ENCODE measurements around the gene GALNS. TPM values are rescaled to one million over a fixed set of nuclear protein-coding genes. Genes with fewer than 3 reads are reported as not detected.

The GALNS gene
- total RNA-seq, 2 experiments from 2014 or later, result 17.2 to 49.0 TPM

DNA sequence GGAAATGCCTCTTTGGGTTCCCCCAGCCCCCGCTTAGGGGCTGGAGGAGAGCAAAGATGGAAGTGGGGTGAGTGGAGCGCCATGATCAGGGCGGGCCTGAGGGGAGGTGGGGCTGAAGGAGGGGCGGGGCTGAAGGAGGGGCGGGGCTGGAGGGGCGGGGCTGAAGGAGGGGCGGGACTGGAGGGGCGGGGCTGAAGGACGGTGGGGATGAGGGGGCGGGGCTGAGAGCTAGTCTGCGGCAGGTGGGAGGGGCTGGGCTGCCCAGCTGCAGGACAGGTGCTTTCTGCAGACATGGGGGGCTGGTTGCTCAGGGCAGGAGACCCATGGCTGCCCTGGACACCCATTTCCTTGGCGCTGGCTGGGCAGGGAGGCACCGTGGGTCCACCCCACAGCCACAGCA, 48.8 kb upstream of the GALNS start:
- no peak overlapping the region for H3K4me3 ChIP-seq (ENCODE audit: low read depth, low read length, poor library complexity, severe bottlenecking)
- POLR2A ChIA-PET, result no interaction called here
- BruUV-seq (replicated peaks), result no TSS peak
- H3K4me1 ChIP-seq (ENCODE audit: insufficient read depth, low read length, poor library complexity, severe bottlenecking), result peaks cover 5% of the 10 kb centered on the region
- H3K9me3 ChIP-seq (ENCODE audit: low read length), result no peaks in the 10 kb centered on the region
- intact Hi-C loops (cut with micrococcal nuclease; ENCODE audit: unreplicated experiment), result no loop called here
- no peak overlapping the region for H2AFZ ChIP-seq (ENCODE audit: low read length)
- DNase-seq (ENCODE audit: low spot score), result peak; percentile 60
- H3K27ac ChIP-seq (ENCODE audit: low read depth, low read length, poor library complexity, severe bottlenecking), result no peak overlapping the region
- CTCF ChIA-PET (ENCODE audit: unreplicated experiment), result no interaction called here
- H3K4me2 ChIP-seq (ENCODE audit: low read length), result no peak overlapping the region
- no peaks in the 10 kb centered on the region for H3K79me2 ChIP-seq (ENCODE audit: insufficient read depth, low read depth, low read length)
- no peaks in the 10 kb centered on the region for H3K9me2 ChIP-seq (ENCODE audit: insufficient read depth, low read length)
- H3K36me3 ChIP-seq (ENCODE audit: insufficient read depth, low read length), result no peaks in the 10 kb centered on the region
- H4K20me1 ChIP-seq (ENCODE audit: insufficient read depth, low read length), result no peaks in the 10 kb centered on the region
- TF ChIP-seq, protein P1, sequence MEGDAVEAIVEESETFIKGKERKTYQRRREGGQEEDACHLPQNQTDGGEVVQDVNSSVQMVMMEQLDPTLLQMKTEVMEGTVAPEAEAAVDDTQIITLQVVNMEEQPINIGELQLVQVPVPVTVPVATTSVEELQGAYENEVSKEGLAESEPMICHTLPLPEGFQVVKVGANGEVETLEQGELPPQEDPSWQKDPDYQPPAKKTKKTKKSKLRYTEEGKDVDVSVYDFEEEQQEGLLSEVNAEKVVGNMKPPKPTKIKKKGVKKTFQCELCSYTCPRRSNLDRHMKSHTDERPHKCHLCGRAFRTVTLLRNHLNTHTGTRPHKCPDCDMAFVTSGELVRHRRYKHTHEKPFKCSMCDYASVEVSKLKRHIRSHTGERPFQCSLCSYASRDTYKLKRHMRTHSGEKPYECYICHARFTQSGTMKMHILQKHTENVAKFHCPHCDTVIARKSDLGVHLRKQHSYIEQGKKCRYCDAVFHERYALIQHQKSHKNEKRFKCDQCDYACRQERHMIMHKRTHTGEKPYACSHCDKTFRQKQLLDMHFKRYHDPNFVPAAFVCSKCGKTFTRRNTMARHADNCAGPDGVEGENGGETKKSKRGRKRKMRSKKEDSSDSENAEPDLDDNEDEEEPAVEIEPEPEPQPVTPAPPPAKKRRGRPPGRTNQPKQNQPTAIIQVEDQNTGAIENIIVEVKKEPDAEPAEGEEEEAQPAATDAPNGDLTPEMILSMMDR (conservative IDR thresholded peaks at IDR 0.05; ENCODE audit: low read length), result no peak
- no peak for TF ChIP-seq EZH2phosphoT487 (IDR thresholded peaks at IDR 0.05; ENCODE audit: borderline replicate concordance, low read depth, low read length)

DNA sequence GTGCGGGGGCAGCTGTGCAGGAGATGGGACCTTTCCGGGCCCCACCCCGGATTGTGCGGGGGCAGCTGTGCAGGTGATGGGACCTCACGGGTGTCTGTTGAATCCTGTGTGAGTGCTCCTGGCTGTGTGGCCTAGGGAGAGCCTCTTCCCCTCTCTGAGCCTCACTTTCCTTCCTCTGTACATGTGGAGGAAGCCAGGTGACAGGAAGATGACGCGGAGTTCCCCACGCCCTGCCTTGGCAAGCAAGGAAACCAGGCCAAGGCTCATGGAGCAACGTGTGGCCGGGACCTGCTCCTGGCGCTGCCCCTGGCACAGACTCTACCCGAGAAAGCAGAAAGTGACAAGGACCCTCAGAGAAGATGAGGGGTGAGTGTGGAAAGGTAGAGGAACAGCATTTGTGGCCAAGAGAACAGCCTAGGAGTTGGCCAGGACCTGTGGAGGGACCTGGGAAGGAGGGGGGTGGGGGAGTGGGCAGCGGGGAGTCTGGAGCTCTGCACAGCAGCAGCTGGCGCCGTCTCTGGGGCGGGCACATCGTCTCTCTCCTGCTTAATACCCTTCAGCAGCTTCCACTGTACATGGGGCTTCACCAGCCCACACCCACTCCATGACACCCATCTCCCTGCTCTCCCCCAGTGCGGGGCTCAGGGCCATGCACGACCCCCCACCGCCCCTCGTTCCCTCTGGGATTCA, 48.1 kb upstream of the GALNS start:
- no peak for DNase-seq (ENCODE audit: low spot score)
- intact Hi-C loops (cut with micrococcal nuclease; ENCODE audit: unreplicated experiment), result no loop called here
- H3K4me1 ChIP-seq (ENCODE audit: insufficient read depth, low read length, poor library complexity, severe bottlenecking), result peaks cover 5% of the 10 kb centered on the region
- ChIA-PET POLR2A (no interaction called here), CTCF (ENCODE audit: unreplicated experiment) (no interaction called here)
- TF ChIP-seq EZH2phosphoT487 (IDR thresholded peaks at IDR 0.05; ENCODE audit: borderline replicate concordance, low read depth, low read length), result no peak
- TF ChIP-seq, protein P1 (conservative IDR thresholded peaks at IDR 0.05; ENCODE audit: low read length), result no peak
- BruUV-seq (replicated peaks), result no TSS peak
- H3K9me3 ChIP-seq (ENCODE audit: low read length), result no peaks in the 10 kb centered on the region
- H2AFZ ChIP-seq (ENCODE audit: low read length), result no peak overlapping the region
- no peaks in the 10 kb centered on the region for H4K20me1 ChIP-seq (ENCODE audit: insufficient read depth, low read length)
- H3K27ac ChIP-seq (ENCODE audit: low read depth, low read length, poor library complexity, severe bottlenecking), result no peak overlapping the region
- H3K36me3 ChIP-seq (ENCODE audit: insufficient read depth, low read length), result no peaks in the 10 kb centered on the region
- H3K9me2 ChIP-seq (ENCODE audit: insufficient read depth, low read length), result no peaks in the 10 kb centered on the region
- no peak overlapping the region for H3K4me3 ChIP-seq (ENCODE audit: low read depth, low read length, poor library complexity, severe bottlenecking)
- H3K4me2 ChIP-seq (ENCODE audit: low read length), result no peak overlapping the region
- no peaks in the 10 kb centered on the region for H3K79me2 ChIP-seq (ENCODE audit: insufficient read depth, low read depth, low read length)

DNA sequence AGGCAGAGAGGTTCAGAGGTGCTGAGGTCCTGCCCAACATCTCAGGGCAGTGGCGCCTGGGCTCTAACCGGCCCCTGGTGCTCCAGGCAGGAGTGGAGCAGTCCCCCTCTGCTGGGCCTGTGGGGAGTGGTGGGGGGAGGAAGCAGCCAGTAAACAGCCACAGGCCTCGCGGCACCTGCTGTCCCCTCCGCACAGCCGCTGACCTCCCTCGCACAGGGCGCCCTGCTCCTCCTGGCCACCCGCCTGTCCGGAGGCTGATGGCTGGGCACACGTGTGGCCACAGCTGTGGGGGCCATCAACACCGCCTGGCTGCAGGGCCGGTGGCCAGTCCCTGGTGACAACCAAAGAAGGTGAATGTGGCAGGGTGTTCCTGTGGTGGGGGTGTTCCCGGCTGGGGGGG, 46.5 kb upstream of the GALNS start:
- TF ChIP-seq, protein P1 (conservative IDR thresholded peaks at IDR 0.05; ENCODE audit: low read length), result no peak
- no peak for TF ChIP-seq EZH2phosphoT487 (IDR thresholded peaks at IDR 0.05; ENCODE audit: borderline replicate concordance, low read depth, low read length)
- no peaks in the 10 kb centered on the region for H3K79me2 ChIP-seq (ENCODE audit: insufficient read depth, low read depth, low read length)
- H3K27ac ChIP-seq (ENCODE audit: low read depth, low read length, poor library complexity, severe bottlenecking), result no peak overlapping the region
- BruUV-seq (replicated peaks), result no TSS peak
- no peaks in the 10 kb centered on the region for H3K9me2 ChIP-seq (ENCODE audit: insufficient read depth, low read length)
- ChIA-PET POLR2A (no interaction called here), CTCF (ENCODE audit: unreplicated experiment) (no interaction called here)
- no peaks in the 10 kb centered on the region for H4K20me1 ChIP-seq (ENCODE audit: insufficient read depth, low read length)
- H3K4me3 ChIP-seq (ENCODE audit: low read depth, low read length, poor library complexity, severe bottlenecking), result no peak overlapping the region
- H3K36me3 ChIP-seq (ENCODE audit: insufficient read depth, low read length), result no peaks in the 10 kb centered on the region
- no peak overlapping the region for H3K4me2 ChIP-seq (ENCODE audit: low read length)
- no peaks in the 10 kb centered on the region for H3K9me3 ChIP-seq (ENCODE audit: low read length)
- H2AFZ ChIP-seq (ENCODE audit: low read length), result no peak overlapping the region
- intact Hi-C loops (cut with micrococcal nuclease; ENCODE audit: unreplicated experiment), result no loop called here
- no peak for DNase-seq (ENCODE audit: low spot score)
- H3K4me1 ChIP-seq (ENCODE audit: insufficient read depth, low read length, poor library complexity, severe bottlenecking), result peaks cover 5% of the 10 kb centered on the region
